Measurements from ENCODE around the gene GLT6D1. TPM values are rescaled to one million over a fixed set of nuclear protein-coding genes. Genes with fewer than 3 reads are reported as not detected.

The GLT6D1 gene
- total RNA-seq, 1 donor from 2014 or later, result not detected

DNA sequence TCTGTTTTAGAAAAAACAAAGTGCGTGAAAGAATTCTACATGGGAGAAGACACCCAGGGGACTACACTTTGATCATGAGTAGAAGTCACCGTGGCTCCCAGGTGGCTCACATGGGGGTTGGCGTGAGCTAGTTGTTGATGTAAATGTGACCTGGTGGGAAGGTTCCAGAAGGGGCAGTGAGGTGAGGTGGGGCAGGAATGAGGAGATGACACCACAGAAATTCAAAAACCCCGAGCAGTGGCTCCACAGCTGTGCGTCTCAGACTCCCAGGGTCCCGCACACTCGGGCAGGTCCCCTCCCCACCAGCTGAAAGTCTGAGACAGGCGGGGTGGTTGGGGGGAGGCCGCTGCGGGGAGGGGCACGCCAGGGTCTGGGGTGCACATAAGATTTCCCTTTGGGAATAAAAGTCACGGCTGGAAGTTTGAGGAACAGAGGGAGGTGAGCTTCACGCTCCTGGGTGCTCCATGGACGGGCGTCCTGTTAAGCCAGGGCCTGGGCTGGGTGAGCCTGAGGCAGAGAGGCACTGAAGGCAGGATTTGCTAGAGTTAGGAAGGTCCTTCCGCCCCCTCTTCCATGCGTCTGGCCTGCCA is 29.9 kb downstream of the GLT6D1 start:
- H3K36me3 Mint-ChIP-seq (ENCODE audit: low read depth), result no peaks in the 10 kb centered on the region
- H3K9me3 Mint-ChIP-seq (ENCODE audit: low read depth), result no peaks in the 10 kb centered on the region
- TF ChIP-seq, protein P1, sequence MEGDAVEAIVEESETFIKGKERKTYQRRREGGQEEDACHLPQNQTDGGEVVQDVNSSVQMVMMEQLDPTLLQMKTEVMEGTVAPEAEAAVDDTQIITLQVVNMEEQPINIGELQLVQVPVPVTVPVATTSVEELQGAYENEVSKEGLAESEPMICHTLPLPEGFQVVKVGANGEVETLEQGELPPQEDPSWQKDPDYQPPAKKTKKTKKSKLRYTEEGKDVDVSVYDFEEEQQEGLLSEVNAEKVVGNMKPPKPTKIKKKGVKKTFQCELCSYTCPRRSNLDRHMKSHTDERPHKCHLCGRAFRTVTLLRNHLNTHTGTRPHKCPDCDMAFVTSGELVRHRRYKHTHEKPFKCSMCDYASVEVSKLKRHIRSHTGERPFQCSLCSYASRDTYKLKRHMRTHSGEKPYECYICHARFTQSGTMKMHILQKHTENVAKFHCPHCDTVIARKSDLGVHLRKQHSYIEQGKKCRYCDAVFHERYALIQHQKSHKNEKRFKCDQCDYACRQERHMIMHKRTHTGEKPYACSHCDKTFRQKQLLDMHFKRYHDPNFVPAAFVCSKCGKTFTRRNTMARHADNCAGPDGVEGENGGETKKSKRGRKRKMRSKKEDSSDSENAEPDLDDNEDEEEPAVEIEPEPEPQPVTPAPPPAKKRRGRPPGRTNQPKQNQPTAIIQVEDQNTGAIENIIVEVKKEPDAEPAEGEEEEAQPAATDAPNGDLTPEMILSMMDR (IDR thresholded peaks at IDR 0.05), result no peak
- H3K4me1 Mint-ChIP-seq (ENCODE audit: low read depth), result no peaks in the 10 kb centered on the region
- no peak for DNase-seq (ENCODE audit: low spot score)
- H3K27me3 Mint-ChIP-seq (ENCODE audit: low read depth), result peaks cover 10% of the 10 kb centered on the region
- H3K27ac Mint-ChIP-seq (ENCODE audit: unreplicated experiment), result no peak overlapping the region
- H3K4me3 Mint-ChIP-seq (ENCODE audit: unreplicated experiment), result no peak overlapping the region

DNA sequence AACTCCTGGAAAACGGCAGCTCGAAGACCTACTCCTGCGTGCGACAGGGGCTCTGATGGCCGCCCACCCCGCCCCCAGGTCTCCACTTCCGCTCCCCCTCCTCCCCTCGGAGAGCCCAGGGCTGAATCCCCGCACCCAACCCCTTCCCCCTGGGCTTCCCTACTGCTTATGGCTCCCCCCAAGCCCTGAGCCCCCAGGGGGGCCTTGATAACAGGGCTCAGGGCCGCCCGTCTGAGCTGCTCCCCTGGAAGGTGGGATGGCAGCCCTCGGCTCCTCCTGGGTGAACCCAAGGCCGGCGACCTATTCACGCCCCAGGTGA is 30.4 kb downstream of the GLT6D1 start:
- H3K9me3 Mint-ChIP-seq (ENCODE audit: low read depth), result no peaks in the 10 kb centered on the region
- H3K4me1 Mint-ChIP-seq (ENCODE audit: low read depth), result no peaks in the 10 kb centered on the region
- H3K4me3 Mint-ChIP-seq (ENCODE audit: unreplicated experiment), result no peak overlapping the region
- TF ChIP-seq, protein P1 (IDR thresholded peaks at IDR 0.05), result no peak
- no peaks in the 10 kb centered on the region for H3K36me3 Mint-ChIP-seq (ENCODE audit: low read depth)
- DNase-seq (ENCODE audit: low spot score), result no peak
- peaks cover 10% of the 10 kb centered on the region for H3K27me3 Mint-ChIP-seq (ENCODE audit: low read depth)
- no peak overlapping the region for H3K27ac Mint-ChIP-seq (ENCODE audit: unreplicated experiment)

DNA sequence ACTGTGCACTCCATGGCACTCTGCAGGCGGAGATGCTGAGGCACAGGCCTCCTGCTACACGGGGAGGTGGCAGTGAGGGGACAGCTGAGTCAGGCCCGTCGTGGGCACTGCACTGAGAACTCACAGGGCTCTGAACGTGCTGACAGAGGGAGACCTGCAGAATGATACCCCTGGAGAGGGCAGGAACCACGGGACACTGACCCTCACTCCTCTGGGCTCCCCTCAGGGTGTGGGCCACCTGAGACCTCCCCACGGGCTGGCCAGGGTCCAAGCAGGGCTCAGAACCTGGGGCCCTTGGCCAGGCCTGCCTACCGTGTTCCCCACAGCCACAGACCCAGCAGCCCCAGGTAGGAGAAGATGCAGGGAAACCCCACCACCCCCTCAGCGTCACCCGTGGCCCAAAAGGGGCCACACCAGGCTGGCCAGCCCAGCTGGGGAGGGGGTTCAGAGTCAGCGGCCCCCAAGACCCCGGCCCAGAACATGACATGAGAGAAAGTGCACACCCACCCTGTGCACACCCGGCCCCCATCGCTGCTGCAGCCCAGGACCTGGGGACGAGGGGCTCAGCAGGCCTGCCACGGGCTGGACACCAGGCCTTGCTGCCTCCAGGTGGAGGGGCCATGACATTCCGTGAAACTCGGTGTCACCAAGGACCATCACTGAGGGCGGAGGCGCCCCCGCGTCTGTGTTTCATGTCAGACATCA is 30.9 kb downstream of the GLT6D1 start:
- Mint-ChIP-seq H3K4me3 (ENCODE audit: unreplicated experiment) (no peak overlapping the region), H3K27ac (ENCODE audit: unreplicated experiment) (no peak overlapping the region), H3K4me1 (ENCODE audit: low read depth) (no peaks in the 10 kb centered on the region), H3K9me3 (ENCODE audit: low read depth) (no peaks in the 10 kb centered on the region), H3K27me3 (ENCODE audit: low read depth) (peaks cover 10% of the 10 kb centered on the region), H3K36me3 (ENCODE audit: low read depth) (no peaks in the 10 kb centered on the region)
- TF ChIP-seq, protein P1 (IDR thresholded peaks at IDR 0.05), result no peak
- no peak for DNase-seq (ENCODE audit: low spot score)

DNA sequence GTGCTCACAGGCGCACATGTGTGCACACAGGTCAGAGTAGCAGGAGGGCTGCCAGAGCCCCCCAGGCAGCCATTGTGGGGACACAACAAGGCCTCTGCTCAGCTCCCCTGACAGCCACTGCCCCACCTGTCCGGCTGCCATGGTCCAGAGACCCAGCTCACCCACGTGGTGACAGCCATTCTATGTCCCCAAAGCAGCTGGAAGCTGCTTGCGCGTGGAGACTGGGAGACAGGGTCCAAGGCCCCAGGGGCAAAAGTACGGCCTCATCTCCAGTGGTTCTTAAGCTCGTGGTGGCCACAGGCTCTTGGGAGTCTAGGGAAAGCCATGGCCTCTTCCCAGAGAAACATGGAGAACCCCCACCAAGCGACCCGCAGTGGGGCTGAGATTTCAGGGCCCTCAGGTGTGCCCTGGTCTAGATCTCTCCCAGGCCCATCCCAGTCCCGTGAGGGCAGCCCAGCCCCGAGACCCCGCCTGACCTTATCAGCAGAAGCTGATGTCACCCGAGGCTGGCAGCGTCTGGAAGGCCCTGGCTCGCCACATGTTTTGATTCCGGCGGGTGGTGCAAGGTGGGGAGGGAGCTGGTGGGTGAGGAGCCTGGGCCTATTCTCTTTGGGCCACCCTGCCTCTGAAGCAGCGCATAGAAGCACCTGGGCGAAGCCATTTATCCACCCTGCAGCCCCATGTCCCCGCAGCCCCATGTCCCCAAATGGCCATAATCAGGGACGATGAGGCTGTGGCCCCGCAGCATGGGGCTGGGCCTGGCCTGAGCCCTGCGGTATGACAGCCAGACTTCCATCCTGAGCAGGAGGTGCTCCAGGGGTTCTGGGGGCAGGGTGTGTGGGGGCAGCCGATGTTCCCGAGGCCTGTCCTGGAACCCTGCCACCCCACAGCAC is 31.7 kb downstream of the GLT6D1 start:
- Mint-ChIP-seq H3K9me3 (ENCODE audit: low read depth) (no peaks in the 10 kb centered on the region), H3K4me3 (ENCODE audit: unreplicated experiment) (no peak overlapping the region), H3K36me3 (ENCODE audit: low read depth) (no peaks in the 10 kb centered on the region), H3K27me3 (ENCODE audit: low read depth) (peaks cover 10% of the 10 kb centered on the region), H3K27ac (ENCODE audit: unreplicated experiment) (no peak overlapping the region), H3K4me1 (ENCODE audit: low read depth) (no peaks in the 10 kb centered on the region)
- TF ChIP-seq, protein P1 (IDR thresholded peaks at IDR 0.05), result no peak
- peak; percentile 91 for DNase-seq (ENCODE audit: low spot score)

DNA sequence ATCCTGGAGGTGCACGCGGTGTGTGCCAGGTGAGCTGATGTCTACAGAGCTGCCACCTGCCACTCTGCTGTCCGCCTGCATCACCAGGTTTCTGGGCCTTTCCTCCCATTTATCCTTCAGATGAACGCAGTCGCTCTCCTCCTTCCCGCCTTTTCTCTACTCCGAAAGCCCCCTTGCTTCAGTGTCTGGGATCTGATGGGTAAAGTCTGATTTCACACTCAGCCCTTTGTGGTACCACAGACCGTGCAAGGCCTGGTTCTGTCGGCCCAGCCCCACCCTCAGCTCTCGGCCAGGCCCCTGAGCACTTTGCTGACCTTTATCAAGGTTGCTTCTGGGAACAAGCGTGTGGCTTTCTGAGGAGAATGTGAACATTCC is 32.5 kb downstream of the GLT6D1 start:
- TF ChIP-seq, protein P1 (IDR thresholded peaks at IDR 0.05), result no peak
- H3K9me3 Mint-ChIP-seq (ENCODE audit: low read depth), result no peaks in the 10 kb centered on the region
- no peaks in the 10 kb centered on the region for H3K4me1 Mint-ChIP-seq (ENCODE audit: low read depth)
- H3K4me3 Mint-ChIP-seq (ENCODE audit: unreplicated experiment), result no peak overlapping the region
- no peaks in the 10 kb centered on the region for H3K36me3 Mint-ChIP-seq (ENCODE audit: low read depth)
- H3K27me3 Mint-ChIP-seq (ENCODE audit: low read depth), result peaks cover 10% of the 10 kb centered on the region
- no peak for DNase-seq (ENCODE audit: low spot score)
- H3K27ac Mint-ChIP-seq (ENCODE audit: unreplicated experiment), result no peak overlapping the region

Data from chondrocyte (in vitro differentiated cells).